ENCODE results near the gene DPF1. TPM values are rescaled to one million over a fixed set of nuclear protein-coding genes. Genes with fewer than 3 reads are reported as not detected.

Gene DPF1
- total RNA-seq, 2 experiments from 2014 or later = 7.6 to 11.3 TPM

- POLR2A ChIA-PET = no interaction called here
Observed at GRCh38 chr19:38196948-38197656, 26.9 kb downstream of the DPF1 start.

GRCh38 chr19:38196245-38196837 lies 27.7 kb downstream of the DPF1 start:
- DNase-seq (ENCODE audit: low spot score) = no peak
- CTCF ChIA-PET (ENCODE audit: unreplicated experiment) = no interaction called here
- intact Hi-C loops (cut with micrococcal nuclease; ENCODE audit: unreplicated experiment) = no loop called here
- no peak overlapping the region for H3K27ac ChIP-seq (ENCODE audit: low read depth, low read length, poor library complexity, severe bottlenecking)
- H3K9me2 ChIP-seq (ENCODE audit: insufficient read depth, low read length) = no peaks in the 10 kb centered on the region
- no peaks in the 10 kb centered on the region for H3K79me2 ChIP-seq (ENCODE audit: insufficient read depth, low read depth, low read length)
- no TSS peak for BruUV-seq (replicated peaks)
- no peaks in the 10 kb centered on the region for H4K20me1 ChIP-seq (ENCODE audit: insufficient read depth, low read length)
- POLR2A ChIA-PET = no interaction called here
- no peak for TF ChIP-seq EZH2phosphoT487 (IDR thresholded peaks at IDR 0.05; ENCODE audit: borderline replicate concordance, low read depth, low read length)
- no peak for TF ChIP-seq CTCF (conservative IDR thresholded peaks at IDR 0.05; ENCODE audit: low read length)
- no peak overlapping the region for H2AFZ ChIP-seq (ENCODE audit: low read length)
- no peaks in the 10 kb centered on the region for H3K4me1 ChIP-seq (ENCODE audit: insufficient read depth, low read length, poor library complexity, severe bottlenecking)
- no peak overlapping the region for H3K4me3 ChIP-seq (ENCODE audit: low read depth, low read length, poor library complexity, severe bottlenecking)
- H3K36me3 ChIP-seq (ENCODE audit: insufficient read depth, low read length) = peaks cover 10% of the 10 kb centered on the region
- H3K9me3 ChIP-seq (ENCODE audit: low read length) = no peaks in the 10 kb centered on the region
- H3K4me2 ChIP-seq (ENCODE audit: low read length) = no peak overlapping the region

More at GRCh38 chr19:38196948-38197656, 26.9 kb downstream of the DPF1 start:
- CTCF ChIA-PET (ENCODE audit: unreplicated experiment) = interaction anchor here (0.6 kb wide), 1 partner anchor 131 kb away, joined by 3 read pairs; no protein-coding TSS in a partner anchor
- Histone ChIP-seq H3K9me2 (ENCODE audit: insufficient read depth, low read length) (no peaks in the 10 kb centered on the region), H3K4me2 (ENCODE audit: low read length) (no peak overlapping the region), H2AFZ (ENCODE audit: low read length) (no peak overlapping the region), H3K4me3 (ENCODE audit: low read depth, low read length, poor library complexity, severe bottlenecking) (no peak overlapping the region), H3K4me1 (ENCODE audit: insufficient read depth, low read length, poor library complexity, severe bottlenecking) (no peaks in the 10 kb centered on the region), H3K36me3 (ENCODE audit: insufficient read depth, low read length) (peaks cover 17% of the 10 kb centered on the region), H4K20me1 (ENCODE audit: insufficient read depth, low read length) (no peaks in the 10 kb centered on the region), H3K79me2 (ENCODE audit: insufficient read depth, low read depth, low read length) (no peaks in the 10 kb centered on the region), H3K27ac (ENCODE audit: low read depth, low read length, poor library complexity, severe bottlenecking) (no peak overlapping the region), H3K9me3 (ENCODE audit: low read length) (no peaks in the 10 kb centered on the region)
- DNase-seq (ENCODE audit: low spot score) = no peak
- intact Hi-C loops (cut with micrococcal nuclease; ENCODE audit: unreplicated experiment) = no loop called here
- TF ChIP-seq CTCF (conservative IDR thresholded peaks at IDR 0.05; ENCODE audit: low read length) (no peak), EZH2phosphoT487 (IDR thresholded peaks at IDR 0.05; ENCODE audit: borderline replicate concordance, low read depth, low read length) (no peak)
- no TSS peak for BruUV-seq (replicated peaks)

GRCh38 chr19:38195237-38195636 lies 28.8 kb downstream of the DPF1 start:
- no peak overlapping the region for H3K27ac ChIP-seq (ENCODE audit: low read depth, low read length, poor library complexity, severe bottlenecking)
- no peaks in the 10 kb centered on the region for H3K9me2 ChIP-seq (ENCODE audit: insufficient read depth, low read length)
- no peak for DNase-seq (ENCODE audit: low spot score)
- CTCF ChIA-PET (ENCODE audit: unreplicated experiment) = no interaction called here
- no peaks in the 10 kb centered on the region for H3K79me2 ChIP-seq (ENCODE audit: insufficient read depth, low read depth, low read length)
- no peak overlapping the region for H3K4me2 ChIP-seq (ENCODE audit: low read length)
- no TSS peak for BruUV-seq (replicated peaks)
- intact Hi-C loops (cut with micrococcal nuclease; ENCODE audit: unreplicated experiment) = no loop called here
- POLR2A ChIA-PET = no interaction called here
- no peak overlapping the region for H3K4me3 ChIP-seq (ENCODE audit: low read depth, low read length, poor library complexity, severe bottlenecking)
- H3K9me3 ChIP-seq (ENCODE audit: low read length) = no peaks in the 10 kb centered on the region
- TF ChIP-seq EZH2phosphoT487 (IDR thresholded peaks at IDR 0.05; ENCODE audit: borderline replicate concordance, low read depth, low read length) (no peak), CTCF (conservative IDR thresholded peaks at IDR 0.05; ENCODE audit: low read length) (no peak)
- no peaks in the 10 kb centered on the region for H4K20me1 ChIP-seq (ENCODE audit: insufficient read depth, low read length)
- H3K4me1 ChIP-seq (ENCODE audit: insufficient read depth, low read length, poor library complexity, severe bottlenecking) = no peaks in the 10 kb centered on the region
- H2AFZ ChIP-seq (ENCODE audit: low read length) = no peak overlapping the region
- peaks cover 8% of the 10 kb centered on the region for H3K36me3 ChIP-seq (ENCODE audit: insufficient read depth, low read length)
